Neural progenitor cell (in vitro differentiated cells): ENCODE measurements around the gene ARIH1. TPM values are rescaled to one million over a fixed set of nuclear protein-coding genes. Genes with fewer than 3 reads are reported as not detected.

Source experiments
- DNase-seq: peaks from one replicate; pipeline ENCODE4 v3.0.0-alpha.2; 2016; ENCODE audit warnings: low spot score
- H2AFZ ChIP-seq: fragments of 200-600 bp; sonication (generic); replicated peaks from 2 replicates; pipeline ENCODE4 v1.6.1; 2016; ENCODE audit warnings: antibody characterized with exemption
- H3F3A ChIP-seq: fragments of 200-600 bp; sonication (generic); 2 replicates; pipeline ENCODE4 v1.6.1; 2016; ENCODE audit warnings: antibody characterized with exemption, low read depth
- H3K27ac ChIP-seq: fragments of 200-600 bp; sonication (generic); 2 replicates; pipeline ENCODE4 v1.5.1; 2016; ENCODE audit warnings: mild to moderate bottlenecking
- H3K27me3 ChIP-seq: fragments of 200-600 bp; sonication (generic); 2 replicates; pipeline ENCODE4 v1.6.1; 2016; ENCODE audit warnings: mild to moderate bottlenecking, moderate library complexity
- H3K36me3 ChIP-seq: fragments of 200-600 bp; sonication (generic); 2 replicates; pipeline ENCODE4 v1.5.1; 2016
- H3K4me1 ChIP-seq: fragments of 200-600 bp; sonication (generic); 2 replicates; pipeline ENCODE4 v1.6.1; 2016; ENCODE audit warnings: mixed run types
- H3K4me2 ChIP-seq: fragments of 200-600 bp; sonication (generic); 2 replicates; pipeline ENCODE4 v1.6.1; 2016
- H3K4me3 ChIP-seq: fragments of 200-600 bp; sonication (generic); 2 replicates; pipeline ENCODE4 v1.5.1; 2016
- H3K79me2 ChIP-seq: fragments of 200-600 bp; sonication (generic); 2 replicates; pipeline ENCODE4 v1.6.1; 2016; ENCODE audit warnings: low read depth
- H3K9ac ChIP-seq: fragments of 200-600 bp; sonication (generic); 2 replicates; pipeline ENCODE4 v1.6.1; 2016
- H3K9me3 ChIP-seq: fragments of 200-600 bp; sonication (generic); 2 replicates; pipeline ENCODE4 v1.5.1; 2016; ENCODE audit warnings: low read depth
- H4K20me1 ChIP-seq: fragments of 200-600 bp; sonication (generic); 2 replicates; pipeline ENCODE4 v1.6.1; 2016; ENCODE audit warnings: low read depth
- H3K27ac Mint-ChIP-seq: 3 replicates; pipeline ENCODE4 v1.8.0; 2021; ENCODE audit warnings: mixed read lengths
- H3K27me3 Mint-ChIP-seq: 2 replicates; pipeline ENCODE4 v1.8.0; 2022; ENCODE audit warnings: low read depth, mild to moderate bottlenecking, inconsistent platforms, moderate library complexity, mixed read lengths; ENCODE audit not compliant: insufficient read depth
- H3K36me3 Mint-ChIP-seq: 3 replicates; pipeline ENCODE4 v1.8.0; 2021; ENCODE audit warnings: mixed read lengths
- H3K4me1 Mint-ChIP-seq: 3 replicates; pipeline ENCODE4 v1.8.0; 2021; ENCODE audit warnings: mixed read lengths
- H3K4me3 Mint-ChIP-seq: 3 replicates; pipeline ENCODE4 v1.8.0; 2021; ENCODE audit warnings: mild to moderate bottlenecking, moderate library complexity, mixed read lengths
- H3K9me3 Mint-ChIP-seq: 3 replicates; pipeline ENCODE4 v1.8.0; 2020; ENCODE audit warnings: mixed read lengths
- EZH2 ChIP-seq: fragments of 200-600 bp; sonication (generic); IDR thresholded peaks from 2 replicates; pipeline ENCODE4 v1.6.1; 2017; ENCODE audit warnings: antibody characterized with exemption, mild to moderate bottlenecking, moderate library complexity
- EZH2phosphoT487 ChIP-seq: fragments of 200-600 bp; sonication (generic); IDR thresholded peaks from 2 replicates; pipeline ENCODE4 v1.6.1; 2017; ENCODE audit warnings: antibody characterized with exemption
- total RNA-seq: library from RNA; depleted of rRNA; stranded (reverse); fragments of >200 nt; gene quantifications from 2 replicates; pipeline ENCODE4 v1.2.3, GENCODE V29; 2015; ENCODE audit warnings: low replicate concordance
- TF ChIP-seq, protein P1 (sequence below): fragments of 200-600 bp; sonication (generic); IDR thresholded peaks from 2 replicates; pipeline ENCODE4 v1.5.1; 2017; ENCODE audit warnings: antibody characterized with exemption, mild to moderate bottlenecking

ARIH1 gene
- total RNA-seq, 1 donor from 2014 or later: 68.0 TPM

DNA sequence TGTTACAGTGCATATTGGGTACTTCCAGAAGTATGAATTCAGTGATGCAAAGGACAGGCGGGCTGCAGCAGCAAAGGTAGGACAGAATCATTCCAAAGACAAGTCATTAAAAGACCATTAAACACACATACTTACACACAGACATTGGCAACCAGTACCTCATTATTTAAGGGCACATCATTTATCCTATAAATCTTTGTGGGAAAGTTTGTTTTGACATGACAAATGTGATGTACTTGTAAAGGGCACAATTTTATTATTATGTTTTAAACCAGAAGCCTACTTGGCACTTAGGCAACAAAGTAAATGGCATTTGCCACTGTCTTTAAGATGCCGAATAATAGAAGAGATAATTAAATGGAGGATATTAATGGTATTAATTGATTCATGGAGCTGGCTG, 22.7 kb downstream of the ARIH1 start:
- Histone ChIP-seq H2AFZ (no peak overlapping the region), H3K9ac (no peak overlapping the region), H3K27ac (no peak overlapping the region), H3K36me3 (no peaks in the 10 kb centered on the region), H3K79me2 (peaks cover 100% of the 10 kb centered on the region), H3K4me2 (no peak overlapping the region), H3K27me3 (no peaks in the 10 kb centered on the region), H3F3A (no peaks in the 10 kb centered on the region), H3K9me3 (no peaks in the 10 kb centered on the region), H3K4me1 (no peaks in the 10 kb centered on the region), H3K4me3 (no peak overlapping the region), H4K20me1 (peaks cover 99% of the 10 kb centered on the region)
- Mint-ChIP-seq H3K27me3 (peaks cover 3% of the 10 kb centered on the region), H3K4me1 (peaks cover 4% of the 10 kb centered on the region), H3K9me3 (no peaks in the 10 kb centered on the region), H3K27ac (no peak overlapping the region), H3K36me3 (peaks cover 9% of the 10 kb centered on the region), H3K4me3 (no peak overlapping the region)
- DNase-seq: no peak
- TF ChIP-seq EZH2phosphoT487: no peak
- TF ChIP-seq, protein P1, sequence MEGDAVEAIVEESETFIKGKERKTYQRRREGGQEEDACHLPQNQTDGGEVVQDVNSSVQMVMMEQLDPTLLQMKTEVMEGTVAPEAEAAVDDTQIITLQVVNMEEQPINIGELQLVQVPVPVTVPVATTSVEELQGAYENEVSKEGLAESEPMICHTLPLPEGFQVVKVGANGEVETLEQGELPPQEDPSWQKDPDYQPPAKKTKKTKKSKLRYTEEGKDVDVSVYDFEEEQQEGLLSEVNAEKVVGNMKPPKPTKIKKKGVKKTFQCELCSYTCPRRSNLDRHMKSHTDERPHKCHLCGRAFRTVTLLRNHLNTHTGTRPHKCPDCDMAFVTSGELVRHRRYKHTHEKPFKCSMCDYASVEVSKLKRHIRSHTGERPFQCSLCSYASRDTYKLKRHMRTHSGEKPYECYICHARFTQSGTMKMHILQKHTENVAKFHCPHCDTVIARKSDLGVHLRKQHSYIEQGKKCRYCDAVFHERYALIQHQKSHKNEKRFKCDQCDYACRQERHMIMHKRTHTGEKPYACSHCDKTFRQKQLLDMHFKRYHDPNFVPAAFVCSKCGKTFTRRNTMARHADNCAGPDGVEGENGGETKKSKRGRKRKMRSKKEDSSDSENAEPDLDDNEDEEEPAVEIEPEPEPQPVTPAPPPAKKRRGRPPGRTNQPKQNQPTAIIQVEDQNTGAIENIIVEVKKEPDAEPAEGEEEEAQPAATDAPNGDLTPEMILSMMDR: no peak
- no peak for TF ChIP-seq EZH2

DNA sequence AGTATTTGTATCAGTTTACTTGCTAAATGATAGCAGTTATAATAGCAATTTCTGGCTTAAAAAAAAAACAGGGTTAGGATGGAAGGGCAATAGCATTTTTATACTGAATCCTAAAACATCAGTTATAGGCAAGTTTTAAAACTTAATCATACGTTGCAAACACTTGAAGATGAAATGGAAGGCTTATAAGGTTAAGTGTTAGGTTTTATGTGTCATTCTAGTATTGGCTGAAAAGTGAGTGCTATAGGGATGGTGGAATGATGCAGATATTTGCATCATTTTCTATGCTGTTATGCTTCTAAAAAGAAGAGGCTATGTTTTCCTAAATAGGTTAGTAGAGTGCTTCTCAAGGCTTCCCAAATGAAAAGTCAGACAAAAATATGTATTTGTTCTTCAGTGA, 23.3 kb downstream of the ARIH1 start:
- Histone ChIP-seq H3F3A (no peaks in the 10 kb centered on the region), H3K9me3 (no peaks in the 10 kb centered on the region), H2AFZ (no peak overlapping the region), H3K4me1 (no peaks in the 10 kb centered on the region), H3K4me3 (no peak overlapping the region), H3K27me3 (no peaks in the 10 kb centered on the region), H3K9ac (no peak overlapping the region), H4K20me1 (peaks cover 99% of the 10 kb centered on the region), H3K27ac (no peak overlapping the region), H3K79me2 (peaks cover 100% of the 10 kb centered on the region), H3K4me2 (no peak overlapping the region), H3K36me3 (no peaks in the 10 kb centered on the region)
- TF ChIP-seq EZH2phosphoT487 (no peak), EZH2 (no peak)
- TF ChIP-seq, protein P1: no peak
- H3K4me3 Mint-ChIP-seq: no peak overlapping the region
- H3K4me1 Mint-ChIP-seq: peaks cover 4% of the 10 kb centered on the region
- peaks cover 9% of the 10 kb centered on the region for H3K36me3 Mint-ChIP-seq
- no peak for DNase-seq
- no peaks in the 10 kb centered on the region for H3K9me3 Mint-ChIP-seq
- H3K27ac Mint-ChIP-seq: no peak overlapping the region
- H3K27me3 Mint-ChIP-seq: peaks cover 3% of the 10 kb centered on the region

DNA sequence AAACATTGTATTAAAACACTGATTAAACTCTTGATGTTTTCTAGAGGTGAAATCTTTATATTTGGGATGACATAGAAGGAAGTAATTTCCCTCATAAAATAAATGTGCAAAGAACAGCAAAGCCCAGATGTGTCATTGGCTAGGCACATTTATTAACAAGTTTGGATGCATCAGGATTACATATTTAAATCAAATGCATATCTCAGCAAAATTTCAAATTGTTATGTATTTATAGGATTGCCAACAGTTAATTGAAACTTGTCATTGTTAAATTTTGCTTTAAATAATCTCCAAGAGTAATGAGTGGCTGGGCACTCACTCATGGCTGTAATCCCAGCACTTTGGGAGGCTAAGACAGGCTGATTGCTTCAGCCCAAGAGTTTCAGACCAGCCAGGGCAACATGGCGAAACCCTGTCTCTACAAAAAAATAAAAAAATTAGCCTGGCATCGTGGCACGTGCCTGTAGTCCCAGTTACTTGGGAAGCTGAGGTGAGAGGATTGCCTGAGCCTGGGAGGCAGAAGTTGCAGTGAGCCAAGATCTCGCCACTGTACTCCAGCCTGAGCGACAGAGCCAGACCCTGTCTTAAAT, 28.2 kb downstream of the ARIH1 start:
- no peaks in the 10 kb centered on the region for H3K9me3 Mint-ChIP-seq
- no peak overlapping the region for H3K4me2 ChIP-seq
- H4K20me1 ChIP-seq: peaks cover 91% of the 10 kb centered on the region
- DNase-seq: no peak
- H3K27me3 ChIP-seq: no peaks in the 10 kb centered on the region
- no peaks in the 10 kb centered on the region for H3F3A ChIP-seq
- H3K4me1 ChIP-seq: no peaks in the 10 kb centered on the region
- TF ChIP-seq EZH2 (no peak), EZH2phosphoT487 (no peak)
- no peaks in the 10 kb centered on the region for H3K4me1 Mint-ChIP-seq
- H2AFZ ChIP-seq: no peak overlapping the region
- no peaks in the 10 kb centered on the region for H3K9me3 ChIP-seq
- no peaks in the 10 kb centered on the region for H3K36me3 ChIP-seq
- H3K27ac Mint-ChIP-seq: no peak overlapping the region
- no peak overlapping the region for H3K4me3 Mint-ChIP-seq
- H3K79me2 ChIP-seq: peaks cover 100% of the 10 kb centered on the region
- no peak overlapping the region for H3K9ac ChIP-seq
- peaks cover 20% of the 10 kb centered on the region for H3K36me3 Mint-ChIP-seq
- H3K4me3 ChIP-seq: no peak overlapping the region
- H3K27ac ChIP-seq: no peak overlapping the region
- no peaks in the 10 kb centered on the region for H3K27me3 Mint-ChIP-seq

DNA sequence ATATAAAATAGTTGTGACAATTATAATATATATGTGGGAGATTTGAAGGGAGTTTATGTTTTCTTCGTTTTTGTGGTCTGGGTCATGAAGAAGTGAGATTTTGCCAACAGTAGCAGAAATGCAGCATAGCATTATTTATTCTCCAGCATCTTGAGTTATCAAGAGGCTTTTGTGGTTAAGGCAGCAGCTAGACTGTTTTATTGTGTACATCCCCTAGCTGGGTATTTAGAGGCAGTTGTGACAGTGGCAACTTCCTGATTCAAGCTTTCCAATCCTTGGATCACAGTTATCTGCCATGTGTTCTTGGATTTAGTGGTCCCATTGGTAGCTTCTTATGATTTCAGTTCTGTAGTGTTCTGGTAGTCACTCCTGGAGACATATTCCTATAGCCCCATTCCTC, 29.0 kb downstream of the ARIH1 start:
- no peaks in the 10 kb centered on the region for H3K36me3 ChIP-seq
- no peaks in the 10 kb centered on the region for H3F3A ChIP-seq
- H4K20me1 ChIP-seq: peaks cover 91% of the 10 kb centered on the region
- no peaks in the 10 kb centered on the region for H3K27me3 ChIP-seq
- TF ChIP-seq, protein P1: no peak
- TF ChIP-seq EZH2phosphoT487: no peak
- H3K27ac ChIP-seq: no peak overlapping the region
- no peak overlapping the region for H3K9ac ChIP-seq
- Mint-ChIP-seq H3K4me1 (no peaks in the 10 kb centered on the region), H3K27me3 (no peaks in the 10 kb centered on the region), H3K27ac (no peak overlapping the region), H3K36me3 (peaks cover 20% of the 10 kb centered on the region), H3K4me3 (no peak overlapping the region), H3K9me3 (no peaks in the 10 kb centered on the region)
- no peaks in the 10 kb centered on the region for H3K9me3 ChIP-seq
- H3K4me1 ChIP-seq: no peaks in the 10 kb centered on the region
- no peak for DNase-seq
- H3K4me2 ChIP-seq: no peak overlapping the region
- no peak overlapping the region for H2AFZ ChIP-seq
- no peak overlapping the region for H3K4me3 ChIP-seq
- H3K79me2 ChIP-seq: peaks cover 100% of the 10 kb centered on the region
